MCF 10A (cell line): ENCODE results near the gene ACTRT2. TPM values are rescaled to one million over a fixed set of nuclear protein-coding genes. Genes with fewer than 3 reads are reported as not detected.

Experiments
- BruUV-seq: library from RNA; stranded (reverse); fragments of 400-500 nt; replicated peaks from 2 replicates; lab custom pipeline; 2021; lab: Mats Ljungman, UMichigan
- CTCF ChIA-PET: fragments of 300-600 bp; sonication (Branson Sonifier 250); formaldehyde crosslinking; extraction: SDS; loops from one replicate; lab custom pipeline; 2021; ENCODE audit warnings: antibody characterized with exemption, inconsistent platforms; lab: Yijun Ruan, JAX
- POLR2A ChIA-PET: fragments of 300-600, 350-650 bp; sonication (Branson Sonifier 250); formaldehyde crosslinking; extraction: SDS; loops from one replicate; lab custom pipeline; 2020; ENCODE audit warnings: antibody characterized with exemption, inconsistent platforms; lab: Yijun Ruan, JAX
- DNase-seq: peaks from one replicate; pipeline ENCODE4 v3.0.0-alpha.2; 2018; ENCODE audit not compliant: unreplicated experiment
- H3K27ac Mint-ChIP-seq: one replicate; pipeline ENCODE4 v1.8.0; 2022; ENCODE audit warnings: mild to moderate bottlenecking, low read depth, mixed read lengths; ENCODE audit not compliant: unreplicated experiment
- H3K27me3 Mint-ChIP-seq: one replicate; pipeline ENCODE4 v1.8.0; 2022; ENCODE audit warnings: mixed read lengths; ENCODE audit not compliant: insufficient read depth, unreplicated experiment
- H3K36me3 Mint-ChIP-seq: one replicate; pipeline ENCODE4 v1.8.0; 2022; ENCODE audit warnings: mild to moderate bottlenecking, moderate library complexity, mixed read lengths; ENCODE audit not compliant: insufficient read depth, unreplicated experiment
- H3K4me1 Mint-ChIP-seq: one replicate; pipeline ENCODE4 v1.8.0; 2022; ENCODE audit warnings: mixed read lengths; ENCODE audit not compliant: insufficient read depth, unreplicated experiment
- H3K4me3 Mint-ChIP-seq: one replicate; pipeline ENCODE4 v1.8.0; 2022; ENCODE audit warnings: mild to moderate bottlenecking, moderate library complexity, mixed read lengths; ENCODE audit not compliant: unreplicated experiment
- H3K9me3 Mint-ChIP-seq: one replicate; pipeline ENCODE4 v1.8.0; 2022; ENCODE audit warnings: mixed read lengths; ENCODE audit not compliant: unreplicated experiment
- intact Hi-C: fragments of 100-400 bp; cut with micrococcal nuclease; formaldehyde crosslinking; loops from 2 replicates; pipeline ENCODE4 v1.14.1; 2022
- total RNA-seq: library from RNA; stranded (reverse); gene quantifications from 2 replicates; pipeline ENCODE4 v1.2.3, GENCODE V29; 2022
- TF ChIP-seq, protein P1 (sequence below): fragments of 200-600 bp; IDR thresholded peaks from one replicate; pipeline ENCODE4 v1.8.0; 2022; ENCODE audit warnings: antibody characterized with exemption, mild to moderate bottlenecking; ENCODE audit not compliant: unreplicated experiment

ACTRT2 gene
- total RNA-seq, 1 experiment from 2014 or later: not detected

- no peaks in the 10 kb centered on the region for H3K4me1 Mint-ChIP-seq
- no peak overlapping the region for H3K27ac Mint-ChIP-seq
- intact Hi-C loops: no loop called here
- no peaks in the 10 kb centered on the region for H3K27me3 Mint-ChIP-seq
- peaks cover 8% of the 10 kb centered on the region for H3K9me3 Mint-ChIP-seq
- ChIA-PET CTCF (no interaction called here), POLR2A (no interaction called here)
- TF ChIP-seq, protein P1, sequence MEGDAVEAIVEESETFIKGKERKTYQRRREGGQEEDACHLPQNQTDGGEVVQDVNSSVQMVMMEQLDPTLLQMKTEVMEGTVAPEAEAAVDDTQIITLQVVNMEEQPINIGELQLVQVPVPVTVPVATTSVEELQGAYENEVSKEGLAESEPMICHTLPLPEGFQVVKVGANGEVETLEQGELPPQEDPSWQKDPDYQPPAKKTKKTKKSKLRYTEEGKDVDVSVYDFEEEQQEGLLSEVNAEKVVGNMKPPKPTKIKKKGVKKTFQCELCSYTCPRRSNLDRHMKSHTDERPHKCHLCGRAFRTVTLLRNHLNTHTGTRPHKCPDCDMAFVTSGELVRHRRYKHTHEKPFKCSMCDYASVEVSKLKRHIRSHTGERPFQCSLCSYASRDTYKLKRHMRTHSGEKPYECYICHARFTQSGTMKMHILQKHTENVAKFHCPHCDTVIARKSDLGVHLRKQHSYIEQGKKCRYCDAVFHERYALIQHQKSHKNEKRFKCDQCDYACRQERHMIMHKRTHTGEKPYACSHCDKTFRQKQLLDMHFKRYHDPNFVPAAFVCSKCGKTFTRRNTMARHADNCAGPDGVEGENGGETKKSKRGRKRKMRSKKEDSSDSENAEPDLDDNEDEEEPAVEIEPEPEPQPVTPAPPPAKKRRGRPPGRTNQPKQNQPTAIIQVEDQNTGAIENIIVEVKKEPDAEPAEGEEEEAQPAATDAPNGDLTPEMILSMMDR: no peak
- no TSS peak for BruUV-seq
- DNase-seq: no peak
- no peaks in the 10 kb centered on the region for H3K36me3 Mint-ChIP-seq
- no peak overlapping the region for H3K4me3 Mint-ChIP-seq
Observed at GRCh38 chr1:3016641-3017439, 4.4 kb upstream of the ACTRT2 start.

- no peaks in the 10 kb centered on the region for H3K4me1 Mint-ChIP-seq
Observed at GRCh38 chr1:3017440-3018050, 3.7 kb upstream of the ACTRT2 start.

DNA sequence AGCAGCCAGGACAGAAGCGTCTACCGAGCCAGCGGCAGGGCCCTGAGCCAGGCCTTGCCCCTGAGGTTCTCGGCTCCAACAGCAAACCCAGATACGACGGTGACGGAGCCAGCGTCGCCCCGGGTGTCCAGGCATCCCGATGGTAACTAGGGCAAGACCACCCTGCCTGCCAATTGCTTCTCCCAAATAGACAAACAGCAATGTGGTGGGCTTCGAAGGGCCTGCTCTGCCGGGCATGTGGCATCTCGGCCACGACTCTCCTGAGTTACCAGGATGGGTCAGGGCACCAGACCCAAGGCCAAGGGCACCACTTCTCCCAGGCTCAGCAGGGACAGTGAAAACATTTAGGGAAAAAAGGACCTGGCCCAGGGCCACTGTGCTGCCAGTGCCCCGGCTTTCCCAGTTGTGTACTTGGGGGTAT, 3.2 kb upstream of the ACTRT2 start:
- TF ChIP-seq, protein P1: no peak
- Mint-ChIP-seq H3K4me1 (no peaks in the 10 kb centered on the region), H3K4me3 (no peak overlapping the region), H3K27ac (no peak overlapping the region), H3K27me3 (no peaks in the 10 kb centered on the region), H3K9me3 (peaks cover 5% of the 10 kb centered on the region), H3K36me3 (no peaks in the 10 kb centered on the region)
- POLR2A ChIA-PET: no interaction called here
- intact Hi-C loops: no loop called here
- DNase-seq: no peak
- CTCF ChIA-PET: no interaction called here
- no TSS peak for BruUV-seq

More at GRCh38 chr1:3017440-3018050, 3.7 kb upstream of the ACTRT2 start:
- Mint-ChIP-seq H3K27me3 (no peaks in the 10 kb centered on the region), H3K9me3 (peaks cover 8% of the 10 kb centered on the region), H3K27ac (no peak overlapping the region), H3K4me3 (no peak overlapping the region), H3K36me3 (no peaks in the 10 kb centered on the region)
- intact Hi-C loops: no loop called here
- CTCF ChIA-PET: no interaction called here
- BruUV-seq: no TSS peak
- TF ChIP-seq, protein P1: no peak
- POLR2A ChIA-PET: no interaction called here
- DNase-seq: no peak

GRCh38 chr1:3018576-3018975, 2.7 kb upstream of the ACTRT2 start:
- CTCF ChIA-PET: interaction anchor here (0.6 kb wide), 1 partner anchor 85 kb away, joined by 3 read pairs; no protein-coding TSS in a partner anchor
- Mint-ChIP-seq H3K36me3 (no peaks in the 10 kb centered on the region), H3K9me3 (peaks cover under 1% of the 10 kb centered on the region), H3K4me3 (no peak overlapping the region), H3K27me3 (no peaks in the 10 kb centered on the region), H3K27ac (no peak overlapping the region), H3K4me1 (no peaks in the 10 kb centered on the region)
- intact Hi-C loops: no loop called here
- POLR2A ChIA-PET: no interaction called here
- BruUV-seq: no TSS peak
- TF ChIP-seq, protein P1: no peak
- DNase-seq: no peak
